NCI-H2196 treated with DMSO at 0.1 percent for 48 hours (cell line): ENCODE results near the gene MAP7D1.

Experiments
- DNase-seq: peaks from one replicate; lab custom pipeline; 2025; ENCODE audit not compliant: unreplicated experiment; lab: John Stamatoyannopoulos, UW

Gene MAP7D1

GRCh38 chr1:36155408-36156328 lies at the start of gene MAP7D1:
MAP7D1 (plus strand) TSS chr1:36156160; CDS start chr1:36156418, 258 bp downstream.
- DNase-seq: peak; percentile 63

- no peak for DNase-seq
These were observed 49.7 kb upstream of the MAP7D1 start for GRCh38 chr1:36106269-36106668.

GRCh38 chr1:36107394-36107793 lies 48.6 kb upstream of the MAP7D1 start:
- DNase-seq: no peak

- no peak for DNase-seq
These were observed 47.6 kb upstream of the MAP7D1 start for GRCh38 chr1:36108314-36108713.

- DNase-seq: no peak
These were observed 46.8 kb upstream of the MAP7D1 start for GRCh38 chr1:36109041-36109679.

GRCh38 chr1:36111151-36111550 lies 44.8 kb upstream of the MAP7D1 start:
- DNase-seq: no peak

- DNase-seq: no peak
These were observed 43.1 kb upstream of the MAP7D1 start for GRCh38 chr1:36112823-36113222.

- DNase-seq: no peak
These were observed 41.6 kb upstream of the MAP7D1 start for GRCh38 chr1:36114371-36114770.

GRCh38 chr1:36115200-36115669 lies 40.7 kb upstream of the MAP7D1 start:
- DNase-seq: no peak

- DNase-seq: no peak
These were observed 40.0 kb upstream of the MAP7D1 start for GRCh38 chr1:36115931-36116330.

- DNase-seq: no peak
These were observed 39.1 kb upstream of the MAP7D1 start for GRCh38 chr1:36116901-36117300.

GRCh38 chr1:36118447-36119204 lies 37.3 kb upstream of the MAP7D1 start:
- no peak for DNase-seq

GRCh38 chr1:36119456-36119855 lies 36.5 kb upstream of the MAP7D1 start:
- DNase-seq: no peak

GRCh38 chr1:36122062-36123030 lies 33.6 kb upstream of the MAP7D1 start:
- DNase-seq: no peak

GRCh38 chr1:36123356-36123755 lies 32.6 kb upstream of the MAP7D1 start:
- DNase-seq: no peak

GRCh38 chr1:36124404-36125128 lies 31.4 kb upstream of the MAP7D1 start:
- DNase-seq: no peak

- DNase-seq: no peak
These were observed 30.6 kb upstream of the MAP7D1 start, which contains the start of gene COL8A2 for GRCh38 chr1:36125129-36125991. COL8A2 (minus strand) TSS chr1:36125222; CDS start chr1:36100242, 24,980 bp downstream.

- no peak for DNase-seq
These were observed 29.8 kb upstream of the MAP7D1 start for GRCh38 chr1:36126005-36126716.
